NCI-H460 (cell line): Measurements from ENCODE around the gene SMG7. TPM values are rescaled to one million over a fixed set of nuclear protein-coding genes. Genes with fewer than 3 reads are reported as not detected.
"Not testable (repeated sequence)": the region's sequence is repeated elsewhere in the genome, so short reads cannot be mapped to it uniquely, and the experiment has no call there.

ENCODE experiments used
- DNase-seq: peaks from one replicate; pipeline ENCODE4 v3.0.0-alpha.2; 2016; ENCODE audit warnings: low read depth; ENCODE audit errors: extremely low read depth
- polyA plus RNA-seq: library from polyadenylated mRNA; depleted of rRNA; stranded (reverse); fragments of >200 nt; gene quantifications from 2 replicates; pipeline ENCODE4 v1.2.3, GENCODE V29; 2014; cell fraction: nucleus; rRNA removed
- total RNA-seq: library from RNA; depleted of rRNA; stranded (reverse); fragments of >200 nt; shearing (Covaris generic); gene quantifications from 2 replicates; pipeline ENCODE4 v1.2.3, GENCODE V29; 2014; rRNA removed

Gene SMG7, protein sequence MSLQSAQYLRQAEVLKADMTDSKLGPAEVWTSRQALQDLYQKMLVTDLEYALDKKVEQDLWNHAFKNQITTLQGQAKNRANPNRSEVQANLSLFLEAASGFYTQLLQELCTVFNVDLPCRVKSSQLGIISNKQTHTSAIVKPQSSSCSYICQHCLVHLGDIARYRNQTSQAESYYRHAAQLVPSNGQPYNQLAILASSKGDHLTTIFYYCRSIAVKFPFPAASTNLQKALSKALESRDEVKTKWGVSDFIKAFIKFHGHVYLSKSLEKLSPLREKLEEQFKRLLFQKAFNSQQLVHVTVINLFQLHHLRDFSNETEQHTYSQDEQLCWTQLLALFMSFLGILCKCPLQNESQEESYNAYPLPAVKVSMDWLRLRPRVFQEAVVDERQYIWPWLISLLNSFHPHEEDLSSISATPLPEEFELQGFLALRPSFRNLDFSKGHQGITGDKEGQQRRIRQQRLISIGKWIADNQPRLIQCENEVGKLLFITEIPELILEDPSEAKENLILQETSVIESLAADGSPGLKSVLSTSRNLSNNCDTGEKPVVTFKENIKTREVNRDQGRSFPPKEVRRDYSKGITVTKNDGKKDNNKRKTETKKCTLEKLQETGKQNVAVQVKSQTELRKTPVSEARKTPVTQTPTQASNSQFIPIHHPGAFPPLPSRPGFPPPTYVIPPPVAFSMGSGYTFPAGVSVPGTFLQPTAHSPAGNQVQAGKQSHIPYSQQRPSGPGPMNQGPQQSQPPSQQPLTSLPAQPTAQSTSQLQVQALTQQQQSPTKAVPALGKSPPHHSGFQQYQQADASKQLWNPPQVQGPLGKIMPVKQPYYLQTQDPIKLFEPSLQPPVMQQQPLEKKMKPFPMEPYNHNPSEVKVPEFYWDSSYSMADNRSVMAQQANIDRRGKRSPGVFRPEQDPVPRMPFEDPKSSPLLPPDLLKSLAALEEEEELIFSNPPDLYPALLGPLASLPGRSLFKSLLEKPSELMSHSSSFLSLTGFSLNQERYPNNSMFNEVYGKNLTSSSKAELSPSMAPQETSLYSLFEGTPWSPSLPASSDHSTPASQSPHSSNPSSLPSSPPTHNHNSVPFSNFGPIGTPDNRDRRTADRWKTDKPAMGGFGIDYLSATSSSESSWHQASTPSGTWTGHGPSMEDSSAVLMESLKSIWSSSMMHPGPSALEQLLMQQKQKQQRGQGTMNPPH
- total RNA-seq, result 18.6 and 22.3 TPM in 2 replicates
- polyA plus RNA-seq, result 12.3 and 28.1 TPM in 2 replicates

DNA sequence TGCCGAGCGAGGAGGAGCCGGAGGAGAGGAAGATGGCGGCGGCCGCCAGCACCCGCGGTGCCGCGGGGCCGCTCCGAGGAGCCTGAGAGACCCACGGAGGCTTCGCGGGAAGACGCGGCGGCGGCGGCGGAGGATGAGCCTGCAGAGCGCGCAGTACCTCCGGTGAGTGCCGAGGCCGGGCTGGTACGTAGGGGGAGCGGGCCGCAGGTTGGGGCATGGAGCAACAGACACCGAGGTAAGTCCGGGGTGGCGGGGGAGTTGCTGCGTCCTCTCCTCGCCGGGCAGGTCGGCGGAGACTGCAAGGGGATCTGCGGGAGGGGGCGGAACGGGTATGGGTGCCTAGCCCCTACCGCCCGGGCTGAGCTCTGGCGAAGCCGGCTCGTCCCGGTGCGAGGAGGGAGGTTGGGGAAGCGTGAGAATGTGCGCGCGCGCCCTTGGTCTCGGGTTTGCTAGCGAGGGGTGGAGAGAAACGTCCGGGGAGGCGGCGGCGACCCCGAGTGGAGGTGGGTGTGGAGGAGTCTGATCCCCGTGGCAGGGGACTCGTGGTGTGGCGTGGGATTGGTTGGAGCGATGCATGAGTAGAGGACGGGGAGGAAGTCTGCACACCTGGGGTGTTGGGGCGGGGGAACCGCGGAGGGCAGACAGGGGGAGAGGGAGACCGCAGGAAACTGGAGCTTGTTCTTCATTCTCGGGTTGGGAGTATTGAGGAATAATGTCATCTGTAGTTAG lies at the start of gene SMG7:
Gene SMG7, plus strand, starts transcription at position 12 of the 729 bp plus-strand sequence. Its CDS starts 122 bp downstream, at position 134.
- peak; percentile 6 for DNase-seq

- no peak for DNase-seq
Observed at GRCh38 chr1:183423541-183423940, 48.8 kb upstream of the SMG7 start.

DNA sequence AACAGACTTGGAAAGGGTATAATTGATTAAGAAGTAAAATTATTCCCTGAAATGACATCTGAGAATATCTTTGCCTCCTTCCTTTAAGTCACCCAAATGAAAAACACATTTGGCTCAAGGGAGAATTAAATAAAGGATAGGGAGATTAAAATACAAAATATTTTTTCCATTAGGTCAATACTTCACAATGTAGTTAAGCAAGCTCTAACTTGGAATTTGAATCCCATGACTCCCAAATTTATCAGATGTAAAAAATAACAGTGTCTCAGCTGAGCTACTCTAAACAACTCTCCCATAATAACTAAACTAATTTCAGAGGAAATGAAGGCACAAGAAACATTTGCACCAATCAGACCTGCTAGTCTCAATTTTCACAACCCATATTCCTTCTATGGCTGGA lies 47.6 kb upstream of the SMG7 start:
- DNase-seq, result no peak

DNA sequence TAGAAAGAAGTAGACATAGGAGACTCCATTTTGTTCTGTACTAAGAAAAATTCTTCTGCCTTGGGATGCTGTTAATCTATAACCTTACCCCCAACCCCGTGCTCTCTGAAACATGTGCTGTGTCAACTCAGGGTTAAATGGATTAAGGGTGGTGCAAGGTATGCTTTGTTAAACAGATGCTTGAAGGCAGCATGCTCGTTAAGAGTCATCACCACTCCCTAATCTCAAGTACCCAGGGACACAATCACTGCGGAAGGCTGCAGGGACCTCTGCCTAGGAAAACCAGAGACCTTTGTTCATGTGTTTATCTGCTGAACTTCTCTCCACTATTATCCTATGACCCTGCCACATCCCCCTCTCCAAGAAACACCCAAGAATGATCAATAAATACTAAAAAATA lies 44.7 kb upstream of the SMG7 start:
- not testable (repeated sequence) for DNase-seq

DNA sequence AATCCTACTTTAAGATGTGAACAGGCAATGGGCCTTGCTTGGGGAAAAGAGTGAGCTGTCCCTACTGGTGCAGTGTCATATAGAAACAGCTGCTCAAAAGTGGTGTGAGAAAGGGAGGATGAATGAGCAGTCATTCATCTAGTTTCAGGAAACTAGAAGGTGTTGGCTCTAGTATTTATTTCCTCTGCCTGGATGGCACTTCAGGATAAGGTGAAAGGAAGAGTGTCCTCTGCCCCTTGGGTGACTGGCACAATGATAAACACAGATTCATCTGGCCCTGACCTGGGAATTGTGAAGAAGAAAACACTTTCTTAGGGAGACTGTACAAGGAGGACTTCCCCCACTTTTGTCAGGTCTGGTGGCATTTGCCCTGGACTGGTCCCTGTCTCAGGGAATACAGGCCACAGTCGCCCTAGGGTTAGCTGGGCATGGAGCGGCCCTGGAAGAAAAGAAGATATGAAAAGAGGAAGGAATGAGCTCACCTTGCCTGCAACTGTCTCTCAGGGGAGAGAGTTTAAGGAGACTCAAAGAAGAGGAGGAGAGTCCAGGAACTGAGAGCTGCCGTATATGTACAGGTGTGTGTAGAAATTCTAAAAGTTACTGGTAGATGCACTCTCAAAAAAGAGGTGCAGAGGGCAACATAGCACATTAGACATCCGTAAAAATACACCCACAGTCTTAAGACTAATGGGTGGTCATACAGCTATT lies 40.3 kb upstream of the SMG7 start:
- no peak for DNase-seq

DNA sequence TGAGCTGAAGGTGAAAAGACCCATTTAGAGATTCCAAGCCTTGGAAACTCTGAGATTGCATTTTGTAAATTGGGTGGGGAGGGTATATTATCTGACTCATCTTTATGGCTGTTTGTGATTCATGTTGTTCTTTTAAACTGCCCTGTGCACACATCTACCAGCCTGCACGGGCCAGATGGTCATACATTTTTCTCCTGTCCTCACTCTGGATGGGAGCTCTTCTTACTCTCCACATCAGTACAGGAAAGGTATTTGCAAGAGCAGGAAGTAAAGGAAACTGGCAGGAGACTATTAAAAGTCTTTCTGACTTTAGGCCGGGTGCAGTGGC lies 39.8 kb upstream of the SMG7 start:
- DNase-seq, result no peak

- no peak for DNase-seq
Observed at GRCh38 chr1:183433703-183434102, 38.6 kb upstream of the SMG7 start.

DNA sequence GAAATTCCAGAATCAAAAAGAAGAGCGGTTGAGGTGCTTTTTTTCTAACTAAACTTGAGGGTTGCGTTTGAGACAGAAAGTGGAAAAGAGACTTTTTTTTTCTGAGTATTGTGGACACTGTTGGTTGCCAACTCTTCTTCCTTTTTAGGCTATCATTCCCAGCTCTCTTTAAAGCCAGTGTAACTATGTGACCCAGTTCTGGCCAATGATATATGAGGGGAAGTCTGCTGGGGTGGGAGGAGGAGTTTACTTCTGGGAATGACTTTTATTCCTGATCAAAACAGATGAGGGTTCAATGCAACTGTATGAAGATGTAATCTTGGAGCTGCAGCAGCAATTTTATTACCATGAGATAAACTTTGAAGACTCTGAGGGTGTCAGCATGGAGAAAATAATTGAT lies 36.8 kb upstream of the SMG7 start:
- no peak for DNase-seq

- DNase-seq, result no peak
Observed at GRCh38 chr1:183438060-183438459, 34.2 kb upstream of the SMG7 start.

GRCh38 chr1:183443011-183443410 lies 29.3 kb upstream of the SMG7 start:
- no peak for DNase-seq

GRCh38 chr1:183443466-183443865 lies 28.8 kb upstream of the SMG7 start:
- DNase-seq, result no peak

GRCh38 chr1:183444243-183444642 lies 28.1 kb upstream of the SMG7 start:
- no peak for DNase-seq

GRCh38 chr1:183449223-183449770 lies 23.0 kb upstream of the SMG7 start:
- no peak for DNase-seq

- DNase-seq, result no peak
Observed at GRCh38 chr1:183450093-183450492, 22.2 kb upstream of the SMG7 start.

DNA sequence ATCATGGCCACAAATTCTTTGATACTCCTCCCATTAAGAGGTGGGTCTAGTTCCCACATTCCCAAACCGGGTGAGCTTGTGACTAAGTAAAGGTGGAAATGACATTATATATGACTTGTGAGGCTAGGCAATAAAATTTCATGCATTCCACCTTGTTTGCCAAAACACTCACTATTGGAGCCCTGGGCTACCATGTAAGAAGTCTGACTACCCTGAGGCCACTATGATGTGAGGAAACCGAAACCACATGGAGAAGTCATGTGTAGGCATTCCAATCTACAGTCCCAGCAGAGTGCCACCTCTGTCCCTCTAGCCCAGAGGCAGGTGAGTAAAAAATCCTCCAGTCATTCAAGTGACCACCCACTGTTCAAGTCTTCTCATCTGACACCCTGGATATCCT lies 17.9 kb upstream of the SMG7 start:
- no peak for DNase-seq

DNA sequence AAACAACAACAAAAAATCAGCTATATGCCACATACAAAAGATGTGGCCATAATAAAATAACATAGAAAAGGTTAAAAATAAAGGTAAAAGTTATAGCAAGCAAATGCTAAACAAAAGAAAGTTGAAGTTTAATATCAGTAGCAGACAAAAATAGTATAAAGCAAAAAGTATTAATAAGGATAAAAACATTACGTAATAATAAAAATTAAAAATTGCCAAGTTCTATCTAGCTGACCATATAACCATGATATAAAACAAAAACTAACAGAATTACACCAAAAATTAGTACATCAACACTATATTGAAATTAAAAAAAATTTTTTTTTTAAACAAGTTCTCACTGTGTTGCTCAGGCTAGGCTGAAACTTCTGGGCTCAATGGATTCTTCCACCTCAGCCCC lies 15.5 kb upstream of the SMG7 start:
- no peak for DNase-seq

GRCh38 chr1:183457449-183457848 lies 14.8 kb upstream of the SMG7 start:
- no peak for DNase-seq

DNA sequence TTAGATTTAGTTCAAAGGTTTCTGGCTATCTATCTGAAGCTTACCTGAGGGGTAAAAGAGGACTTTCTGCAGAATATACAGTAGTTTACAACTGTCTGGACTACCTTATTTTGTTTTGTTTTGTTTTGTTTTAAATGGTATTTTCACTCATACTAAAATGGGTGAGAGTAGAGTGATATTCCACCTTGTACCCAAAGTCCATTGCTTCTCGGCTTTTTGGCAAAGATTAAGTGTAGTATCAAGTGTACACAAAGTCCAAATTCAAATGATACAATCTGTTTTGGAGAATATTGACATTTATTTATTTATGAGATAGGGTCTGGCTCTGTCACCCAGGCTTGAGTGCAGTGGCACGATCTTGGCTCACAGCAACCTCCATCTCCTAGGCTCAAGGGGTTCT lies 11.7 kb upstream of the SMG7 start:
- no peak for DNase-seq

- no peak for DNase-seq
Observed at GRCh38 chr1:183461350-183461749, 10.9 kb upstream of the SMG7 start.

DNA sequence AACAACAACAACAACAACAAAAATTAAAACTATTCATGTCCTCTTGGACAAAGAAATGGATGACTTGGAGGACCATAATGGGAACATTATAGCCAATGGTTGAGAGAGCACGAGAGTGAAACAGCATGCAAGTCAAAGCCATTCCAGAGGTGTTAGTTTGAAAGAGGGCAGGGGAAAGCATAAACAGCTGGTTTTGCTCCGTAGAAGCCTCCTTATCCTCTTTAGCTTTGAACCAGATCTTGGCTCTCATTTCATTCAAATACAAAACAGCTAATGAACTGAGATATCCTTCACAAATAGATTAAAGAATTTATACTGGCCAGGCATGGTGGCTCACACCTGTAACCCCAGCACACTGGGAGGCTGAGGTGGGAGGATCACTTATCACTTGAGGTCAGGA lies 8.7 kb upstream of the SMG7 start:
- no peak for DNase-seq
